22Rv1 (cell line): ENCODE data around the gene NOP53.
A peak's percentile ranks its signal among the peaks of the same experiment; 100 is the strongest.
"Not testable (repeated sequence)": the region's sequence is repeated elsewhere in the genome, so short reads cannot be mapped to it uniquely, and the experiment has no call there.

Experiments
- H3K27ac ChIP-seq: fragments of 450-650 bp; 2 replicates; pipeline ENCODE4 v1.5.1; 2017
- ZFX ChIP-seq: fragments of 450-650 bp; IDR thresholded peaks from 2 replicates; pipeline ENCODE4 v1.6.1; 2017; ENCODE audit warnings: antibody characterized with exemption, borderline replicate concordance
- TF ChIP-seq, protein P1 (sequence below): fragments of 450-650 bp; IDR thresholded peaks from 2 replicates; pipeline ENCODE4 v1.5.1; 2017; ENCODE audit warnings: mild to moderate bottlenecking

Gene NOP53

DNA sequence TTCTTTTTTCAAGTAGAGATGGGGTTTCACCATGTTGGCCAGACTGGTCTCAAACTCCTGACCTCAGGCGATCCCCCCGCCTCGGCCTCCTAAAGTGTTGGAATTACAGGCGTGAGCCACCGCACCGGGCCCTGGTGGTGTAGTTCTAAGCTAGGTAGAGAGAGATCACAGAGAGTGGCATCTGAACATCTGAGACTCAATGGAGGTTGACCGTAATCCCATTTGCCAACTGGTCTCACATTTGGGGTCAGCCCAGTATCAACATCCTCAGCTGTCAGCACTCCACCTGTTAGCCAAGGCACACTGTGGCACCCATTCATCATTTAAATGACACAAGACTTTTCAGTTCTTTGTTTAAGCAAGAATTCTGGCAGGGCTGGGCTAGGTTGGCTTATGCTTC, 41.2 kb downstream of the NOP53 start:
- no peak overlapping the region for H3K27ac ChIP-seq
- no peak for TF ChIP-seq ZFX
- TF ChIP-seq, protein P1, sequence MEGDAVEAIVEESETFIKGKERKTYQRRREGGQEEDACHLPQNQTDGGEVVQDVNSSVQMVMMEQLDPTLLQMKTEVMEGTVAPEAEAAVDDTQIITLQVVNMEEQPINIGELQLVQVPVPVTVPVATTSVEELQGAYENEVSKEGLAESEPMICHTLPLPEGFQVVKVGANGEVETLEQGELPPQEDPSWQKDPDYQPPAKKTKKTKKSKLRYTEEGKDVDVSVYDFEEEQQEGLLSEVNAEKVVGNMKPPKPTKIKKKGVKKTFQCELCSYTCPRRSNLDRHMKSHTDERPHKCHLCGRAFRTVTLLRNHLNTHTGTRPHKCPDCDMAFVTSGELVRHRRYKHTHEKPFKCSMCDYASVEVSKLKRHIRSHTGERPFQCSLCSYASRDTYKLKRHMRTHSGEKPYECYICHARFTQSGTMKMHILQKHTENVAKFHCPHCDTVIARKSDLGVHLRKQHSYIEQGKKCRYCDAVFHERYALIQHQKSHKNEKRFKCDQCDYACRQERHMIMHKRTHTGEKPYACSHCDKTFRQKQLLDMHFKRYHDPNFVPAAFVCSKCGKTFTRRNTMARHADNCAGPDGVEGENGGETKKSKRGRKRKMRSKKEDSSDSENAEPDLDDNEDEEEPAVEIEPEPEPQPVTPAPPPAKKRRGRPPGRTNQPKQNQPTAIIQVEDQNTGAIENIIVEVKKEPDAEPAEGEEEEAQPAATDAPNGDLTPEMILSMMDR, result no peak

DNA sequence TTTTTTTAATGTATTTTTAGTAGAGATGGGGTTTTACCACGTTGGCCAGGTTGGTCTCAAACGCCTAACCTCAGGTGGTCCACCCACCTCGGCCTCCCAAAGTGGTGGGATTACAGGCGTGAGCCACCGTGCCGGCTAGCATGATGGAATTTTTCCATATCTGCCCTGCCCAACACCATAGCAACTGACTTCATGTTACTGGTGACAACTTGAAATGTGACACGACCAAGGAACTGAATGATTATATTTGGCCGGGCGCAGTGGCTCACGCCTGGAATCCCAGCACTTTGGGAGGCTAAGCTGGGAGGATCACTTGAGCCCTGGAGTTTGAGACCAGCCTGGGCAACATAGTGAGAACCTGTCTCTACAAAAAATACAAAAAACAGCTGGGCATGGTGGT, 42.0 kb downstream of the NOP53 start:
- H3K27ac ChIP-seq, result not testable (repeated sequence)

DNA sequence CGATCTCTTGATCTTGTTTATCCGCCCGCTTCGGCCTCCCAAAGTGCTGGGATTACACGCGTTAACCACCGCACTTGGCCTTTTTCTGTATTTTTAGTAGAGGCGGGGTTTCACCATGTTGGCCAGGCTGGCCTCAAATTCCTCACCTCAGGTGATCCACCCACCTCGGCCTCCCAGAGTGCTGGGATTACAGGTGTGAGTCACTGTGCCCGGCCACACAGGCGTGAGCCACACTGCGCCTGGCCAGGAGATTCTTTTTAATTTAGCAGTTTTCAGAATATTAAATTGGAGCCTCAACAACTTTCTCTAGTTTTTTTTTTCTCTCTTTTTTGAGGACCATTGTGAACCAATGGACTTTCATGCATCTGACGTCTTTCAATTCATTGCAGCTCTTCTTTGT, 44.5 kb downstream of the NOP53 start:
- H3K27ac ChIP-seq, result not testable (repeated sequence)

DNA sequence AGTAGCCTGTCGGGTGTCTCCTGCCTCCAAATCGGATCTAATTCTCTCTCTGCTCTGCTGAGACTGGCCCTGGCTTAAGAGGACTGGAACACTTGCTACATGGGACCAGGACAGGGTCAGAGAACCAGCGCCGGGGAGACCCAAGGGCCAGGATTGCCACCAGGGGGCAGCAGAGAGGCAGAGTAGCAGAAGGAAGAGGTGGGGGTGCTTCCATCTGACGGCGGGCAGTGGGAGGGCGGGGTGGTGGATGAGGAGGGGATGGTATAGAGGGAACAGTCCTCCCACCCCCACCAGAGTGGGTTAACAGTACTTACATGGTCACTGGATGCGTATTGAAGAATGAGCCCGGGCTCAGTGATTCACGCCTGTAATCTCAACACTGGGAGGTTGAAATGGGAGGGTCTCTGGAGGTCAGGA, 45.1 kb downstream of the NOP53 start:
- no peak overlapping the region for H3K27ac ChIP-seq
- TF ChIP-seq, protein P1, result peak; percentile 96
- TF ChIP-seq ZFX, result no peak

DNA sequence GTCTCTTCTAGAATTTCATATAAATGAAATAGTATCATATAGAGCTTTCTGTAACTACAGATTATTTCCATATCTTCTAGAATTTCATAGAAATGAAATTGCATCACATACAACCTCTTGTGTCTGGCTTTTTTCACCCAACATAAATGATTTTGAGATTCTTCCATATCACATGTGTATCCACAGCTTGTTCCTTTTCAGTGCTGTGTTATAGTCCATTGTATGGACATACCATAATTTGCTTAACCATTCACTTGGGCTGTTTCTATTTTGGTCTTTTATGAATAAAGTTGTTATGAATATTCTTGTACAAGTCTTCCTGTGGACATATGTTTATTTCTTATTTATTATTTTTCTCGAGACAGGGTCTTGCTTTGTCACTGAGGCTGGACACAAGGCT, 47.3 kb downstream of the NOP53 start:
- no peak for TF ChIP-seq ZFX
- TF ChIP-seq, protein P1, result no peak
- no peak overlapping the region for H3K27ac ChIP-seq

DNA sequence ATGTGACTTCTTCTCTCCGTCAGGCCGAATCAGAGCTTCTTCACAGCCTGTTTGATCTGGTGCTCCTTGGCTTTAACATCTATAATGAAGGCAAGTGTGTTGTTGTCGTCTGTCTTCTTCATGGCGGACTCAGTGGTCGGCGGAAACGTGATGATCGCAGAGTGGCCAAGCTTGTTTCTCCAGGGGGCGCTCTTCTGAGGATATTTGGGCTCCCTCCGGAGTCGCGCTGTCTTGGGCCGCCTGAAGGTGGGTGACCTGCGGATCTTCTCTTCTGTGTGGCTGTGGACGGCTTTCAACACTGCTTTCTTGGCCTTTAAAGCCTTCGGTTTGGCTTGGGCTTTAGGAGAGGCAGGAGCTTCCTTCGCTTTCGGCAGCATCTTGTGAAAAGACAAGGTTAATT, 49.2 kb downstream of the NOP53 start:
- no peak for TF ChIP-seq ZFX
- TF ChIP-seq, protein P1, result peak; percentile 37
- H3K27ac ChIP-seq, result no peak overlapping the region

DNA sequence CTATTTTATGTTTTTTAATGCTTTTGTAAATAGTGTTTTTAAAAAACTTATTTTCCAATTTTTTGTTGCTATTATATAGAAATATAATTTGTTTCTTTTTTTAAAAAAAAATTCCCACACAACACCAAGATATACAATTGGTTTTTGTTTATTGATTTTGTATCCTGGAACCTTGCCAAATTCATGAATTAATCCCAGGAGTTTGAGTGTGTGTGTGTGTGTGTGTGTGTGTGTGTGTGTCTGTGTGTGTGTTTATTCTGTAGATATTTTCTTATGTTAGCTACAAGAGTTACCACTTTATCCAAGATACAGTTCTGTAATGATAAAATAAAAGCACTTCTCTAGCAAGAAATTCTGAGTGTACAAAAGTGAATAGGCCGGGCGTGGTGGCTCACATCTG, 51.4 kb downstream of the NOP53 start:
- H3K27ac ChIP-seq, result no peak overlapping the region
- TF ChIP-seq, protein P1, result no peak
- no peak for TF ChIP-seq ZFX

DNA sequence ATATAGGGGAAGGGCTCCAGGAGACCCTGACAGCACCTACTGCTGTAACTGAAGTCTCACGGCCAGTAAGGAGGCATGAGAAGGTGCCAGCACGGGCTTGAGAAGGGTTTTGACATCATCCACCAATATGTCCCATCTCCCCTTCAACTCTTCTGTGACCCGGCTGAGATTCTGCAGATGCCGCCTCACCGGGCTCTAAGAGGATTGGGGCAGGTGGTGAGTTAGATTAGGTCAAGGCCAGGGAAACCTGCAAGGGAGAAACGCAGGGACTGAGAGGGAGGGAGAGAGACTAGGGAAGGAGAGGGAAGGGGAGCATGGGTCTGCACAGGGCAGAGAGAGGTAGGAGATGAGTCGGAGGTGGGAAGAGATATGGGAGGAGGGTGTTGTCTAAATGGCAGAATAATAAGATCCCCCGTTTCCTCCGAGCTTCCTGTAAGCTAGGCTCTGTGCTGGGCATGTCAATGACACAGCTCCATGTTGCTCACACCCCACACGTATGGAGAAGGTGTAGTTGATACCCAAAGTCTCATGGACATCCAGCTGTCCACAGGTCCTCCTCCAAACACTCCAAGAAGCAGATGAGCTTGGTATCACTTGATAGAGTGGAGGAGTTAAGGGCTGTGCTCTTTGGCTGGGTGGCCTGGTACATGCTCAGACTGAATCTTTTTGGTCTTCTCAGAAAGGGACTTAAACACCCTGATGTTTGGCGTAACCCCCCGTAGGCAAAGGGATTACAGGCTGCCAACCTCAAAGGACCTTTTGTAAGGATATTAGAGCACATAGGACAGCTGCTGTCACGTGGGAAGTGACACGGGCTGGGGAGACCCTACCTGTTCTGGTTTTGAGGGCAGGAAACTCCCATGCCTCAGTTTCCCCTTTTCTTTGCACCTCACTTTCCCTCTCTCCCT, 52.9 kb downstream of the NOP53 start:
- TF ChIP-seq, protein P1, result no peak
- no peak for TF ChIP-seq ZFX

More for the DNA sequence above, 52.9 kb downstream of the NOP53 start:
- H3K27ac ChIP-seq, result no peak overlapping the region
